IMR-90 (cell line): Measurements from ENCODE around the gene OXSR1. TPM values are rescaled to one million over a fixed set of nuclear protein-coding genes. Genes with fewer than 3 reads are reported as not detected.

Experiments
- ATAC-seq: fragments of 200-7000 bp; cut with Tn5 transposase; 2 replicates; pipeline ENCODE4 v1.9.1; 2020; ENCODE audit warnings: low read depth, mild to moderate bottlenecking, moderate library complexity
- BruUV-seq: library from RNA; stranded (reverse); fragments of 400-500 nt; replicated peaks from 2 replicates; lab custom pipeline; 2021; lab: Mats Ljungman, UMichigan
- CTCF ChIA-PET: fragments of 300-600 bp; formaldehyde crosslinking; extraction: SDS; loops from one replicate; lab custom pipeline; 2021; ENCODE audit warnings: antibody characterized with exemption; lab: Yijun Ruan, JAX
- POLR2A ChIA-PET: fragments of 300-600 bp; sonication (Branson Sonifier 250); formaldehyde crosslinking; loops from one replicate; lab custom pipeline; 2022; ENCODE audit warnings: antibody characterized with exemption; ENCODE audit not compliant: unreplicated experiment; lab: Charles Lee
- DNase-seq: peaks from one replicate; pipeline ENCODE4 v3.0.0; 2013
- H2AFZ ChIP-seq: replicated peaks from 2 replicates; pipeline ENCODE3; 2013; ENCODE audit warnings: low read length, mild to moderate bottlenecking; ENCODE audit not compliant: poor library complexity
- H2AK5ac ChIP-seq: 2 replicates; pipeline ENCODE4 v1.6.1; 2013; ENCODE audit warnings: low read depth, low read length, inconsistent platforms
- H2AK9ac ChIP-seq: replicated peaks from 2 replicates; pipeline ENCODE3; 2013; ENCODE audit warnings: mild to moderate bottlenecking, low read depth, low read length, moderate library complexity; ENCODE audit not compliant: poor library complexity
- H2BK120ac ChIP-seq: 2 replicates; pipeline ENCODE4 v1.6.1; 2013; ENCODE audit warnings: low read depth, low read length, inconsistent platforms
- H2BK15ac ChIP-seq: 3 replicates; pipeline ENCODE4 v1.6.1; 2013; ENCODE audit warnings: low read depth, low read length, inconsistent platforms
- H2BK20ac ChIP-seq: 2 replicates; pipeline ENCODE4 v1.6.1; 2013; ENCODE audit warnings: low read depth, mild to moderate bottlenecking, inconsistent platforms, low read length, moderate library complexity
- H2BK5ac ChIP-seq: 2 replicates; pipeline ENCODE4 v1.6.1; 2013; ENCODE audit warnings: mild to moderate bottlenecking, low read depth, low read length, inconsistent platforms; ENCODE audit not compliant: poor library complexity, severe bottlenecking
- H3K14ac ChIP-seq: replicated peaks from 2 replicates; pipeline ENCODE4 v1.6.1; 2013; ENCODE audit warnings: low read depth, low read length, inconsistent platforms
- H3K18ac ChIP-seq: 2 replicates; pipeline ENCODE4 v1.6.1; 2013; ENCODE audit warnings: low read depth, low read length, control low read depth
- H3K23ac ChIP-seq: 2 replicates; pipeline ENCODE4 v1.6.1; 2013; ENCODE audit warnings: low read depth, low read length, inconsistent platforms
- H3K27ac ChIP-seq: 2 replicates; pipeline ENCODE4 v1.5.1; 2013; ENCODE audit warnings: mild to moderate bottlenecking, control low read depth, low read length; ENCODE audit not compliant: insufficient read depth
- H3K27me3 ChIP-seq: 2 replicates; pipeline ENCODE4 v1.6.1; 2013; ENCODE audit warnings: low read length; ENCODE audit not compliant: control insufficient read depth, insufficient read depth
- H3K36me3 ChIP-seq: 2 replicates; pipeline ENCODE4 v1.6.1; 2013; ENCODE audit warnings: low read length, mixed read lengths; ENCODE audit not compliant: control insufficient read depth, insufficient read depth
- H3K4ac ChIP-seq: 2 replicates; pipeline ENCODE4 v1.6.1; 2013; ENCODE audit warnings: low read depth, low read length, inconsistent platforms
- H3K4me1 ChIP-seq: 2 replicates; pipeline ENCODE4 v1.6.1; 2013; ENCODE audit warnings: low read length, mixed read lengths; ENCODE audit not compliant: control insufficient read depth, insufficient read depth
- H3K4me2 ChIP-seq: 2 replicates; pipeline ENCODE4 v1.6.1; 2013; ENCODE audit warnings: low read depth, mild to moderate bottlenecking, control low read depth, low read length, moderate library complexity
- H3K4me3 ChIP-seq: 2 replicates; pipeline ENCODE4 v1.5.1; 2013; ENCODE audit warnings: low read depth, mild to moderate bottlenecking, control low read depth, low read length, moderate library complexity; ENCODE audit not compliant: insufficient read depth
- H3K56ac ChIP-seq: 2 replicates; pipeline ENCODE4 v1.6.1; 2013; ENCODE audit warnings: low read length, inconsistent platforms; ENCODE audit not compliant: insufficient read depth; ENCODE audit errors: extremely low read depth
- H3K79me1 ChIP-seq, 2 experiments: 2 replicates each; pipeline ENCODE4 v1.6.1; 2013; ENCODE audit warnings: low read length in 2 of 2, inconsistent platforms in 1 of 2, low read depth in 1 of 2
- H3K9ac ChIP-seq: 2 replicates; pipeline ENCODE4 v1.6.1; 2013; ENCODE audit warnings: low read depth, low read length, control low read depth
- H3K9me1 ChIP-seq: 2 replicates; pipeline ENCODE4 v1.6.1; 2013; ENCODE audit warnings: low read length, inconsistent platforms; ENCODE audit not compliant: insufficient read depth
- H3K9me3 ChIP-seq: 2 replicates; pipeline ENCODE4 v1.6.1; 2013; ENCODE audit warnings: low read length; ENCODE audit not compliant: control insufficient read depth, insufficient read depth
- H4K20me1 ChIP-seq: 2 replicates; pipeline ENCODE4 v1.6.1; 2013; ENCODE audit warnings: low read length, inconsistent platforms; ENCODE audit not compliant: insufficient read depth
- H4K5ac ChIP-seq: 2 replicates; pipeline ENCODE4 v1.6.1; 2013; ENCODE audit warnings: mild to moderate bottlenecking, low read depth, low read length, control low read depth
- H4K8ac ChIP-seq, 2 experiments: 2 replicates each; pipeline ENCODE4 v1.6.1; 2013; ENCODE audit warnings: low read depth in 2 of 2, low read length in 2 of 2, control low read depth in 1 of 2, inconsistent platforms in 1 of 2
- H4K91ac ChIP-seq: 2 replicates; pipeline ENCODE4 v1.6.1; 2013; ENCODE audit warnings: low read depth, low read length, inconsistent platforms; ENCODE audit not compliant: insufficient read depth
- BHLHE40 ChIP-seq: fragments of 150-350 bp; IDR thresholded peaks from 2 replicates; pipeline ENCODE4 v1.6.1; 2016; ENCODE audit warnings: mild to moderate bottlenecking, low read depth, low read length
- CEBPB ChIP-seq: IDR thresholded peaks from 2 replicates; pipeline ENCODE4 v1.6.1; 2012; ENCODE audit warnings: low read depth, low read length, improper control_type of control experiment
- CHD1 ChIP-seq: IDR thresholded peaks from 2 replicates; pipeline ENCODE4 v1.6.1; 2012; ENCODE audit warnings: low read depth, low read length, improper control_type of control experiment
- CTCF ChIP-seq: conservative IDR thresholded peaks from 2 replicates; pipeline ENCODE4 v1.5.1; 2012; ENCODE audit warnings: mild to moderate bottlenecking, low read depth, low read length, improper control_type of control experiment
- FOS ChIP-seq: fragments of 150-350 bp; IDR thresholded peaks from 2 replicates; pipeline ENCODE4 v1.6.1; 2016; ENCODE audit warnings: low read depth, low read length
- MAFK ChIP-seq: IDR thresholded peaks from 2 replicates; pipeline ENCODE4 v1.6.1; 2012; ENCODE audit warnings: low read depth, low read length, improper control_type of control experiment
- MAZ ChIP-seq: IDR thresholded peaks from 2 replicates; pipeline ENCODE4 v1.6.1; 2012; ENCODE audit warnings: low read depth, mild to moderate bottlenecking, low read length, improper control_type of control experiment, moderate library complexity, borderline replicate concordance
- MXI1 ChIP-seq: IDR thresholded peaks from 2 replicates; pipeline ENCODE4 v1.6.1; 2012; ENCODE audit warnings: low read depth, mild to moderate bottlenecking, low read length, moderate library complexity, borderline replicate concordance
- NFE2L2 ChIP-seq: fragments of 150-350 bp; IDR thresholded peaks from 2 replicates; pipeline ENCODE4 v1.6.1; 2016; ENCODE audit warnings: low read depth, mild to moderate bottlenecking, low read length
- POLR2A ChIP-seq: IDR thresholded peaks from 2 replicates; pipeline ENCODE4 v1.6.1; 2012; ENCODE audit warnings: mild to moderate bottlenecking, low read depth, low read length
- RCOR1 ChIP-seq: IDR thresholded peaks from 2 replicates; pipeline ENCODE4 v1.6.1; 2012; ENCODE audit warnings: mild to moderate bottlenecking, low read length, improper control_type of control experiment; ENCODE audit not compliant: insufficient replicate concordance
- SMC3 ChIP-seq: fragments of 150-350 bp; IDR thresholded peaks from 2 replicates; pipeline ENCODE4 v1.6.1; 2016; ENCODE audit warnings: low read depth, mild to moderate bottlenecking, antibody characterized with exemption, low read length, moderate library complexity
- WGBS, 2 experiments: methylation state at CpG; one replicate each; pipeline versions ENCODE4 v1.1.5 to v1.1.7; 2013; ENCODE audit warnings: missing lambda C conversion rate in 2 of 2; ENCODE audit not compliant: insufficient read length in 1 of 2; ENCODE audit errors: extremely low coverage in 2 of 2; 5-methylcytosine and 5-hydroxymethylcytosine counted together
- dilution Hi-C: fragments of 300-500 bp; cut with HindIII; formaldehyde crosslinking; loops from one replicate; pipeline ENCODE4 v1.14.3; 2018; ENCODE audit warnings: low sequenced_read_pairs; ENCODE audit not compliant: unreplicated experiment
- in situ Hi-C: fragments of 300-500 bp; cut with MboI; formaldehyde crosslinking; loops from 3 replicates; pipeline ENCODE4 v1.14.3; 2019; ENCODE audit warnings: low sequenced_read_pairs, inconsistent platforms, mixed read lengths
- intact Hi-C: fragments of 100-400 bp; cut with micrococcal nuclease; formaldehyde crosslinking; loops from 2 replicates; pipeline ENCODE4 v1.10.0; 2022
- polyA plus RNA-seq, 3 experiments: library from polyadenylated mRNA; depleted of rRNA; stranded (reverse); fragments of >200 nt; gene quantifications; 2 replicates each; pipeline ENCODE4 v1.2.3, GENCODE V29; 2012; ENCODE audit warnings: low replicate concordance in 1 of 3
- total RNA-seq: library from RNA; depleted of rRNA; stranded (reverse); fragments of >200 nt; gene quantifications from 2 replicates; pipeline ENCODE4 v1.2.3, GENCODE V29; 2012
- TF ChIP-seq, protein P1 (sequence below): fragments of 150-350 bp; IDR thresholded peaks from 2 replicates; pipeline ENCODE4 v1.6.1; 2017; ENCODE audit warnings: mild to moderate bottlenecking, antibody characterized with exemption, low read length, low read depth
- TF ChIP-seq, protein P2 (sequence below): fragments of 150-350 bp; IDR thresholded peaks from 2 replicates; pipeline ENCODE4 v1.6.1; 2016; ENCODE audit warnings: low read depth, mild to moderate bottlenecking, low read length, moderate library complexity, borderline replicate concordance

The OXSR1 gene
- total and polyA plus RNA-seq, 2 of the 4 experiments (the other 2 are of a cell fraction) = 32.9 to 37.6 TPM

DNA sequence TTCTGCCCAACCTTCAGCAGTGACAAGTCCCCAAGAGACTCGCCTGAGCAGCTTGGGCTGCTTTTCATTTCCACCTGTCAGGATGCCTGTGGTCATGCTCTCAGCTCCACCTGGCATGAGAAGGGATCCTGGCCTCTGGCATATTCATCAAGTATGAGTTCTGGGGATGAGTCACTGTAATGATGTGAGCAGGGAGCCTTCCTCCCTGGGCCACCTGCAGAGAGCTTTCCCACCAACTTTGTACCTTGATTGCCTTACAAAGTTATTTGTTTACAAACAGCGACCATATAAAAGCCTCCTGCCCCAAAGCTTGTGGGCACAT is 23.4 kb upstream of the OXSR1 start:
- Histone ChIP-seq H3K4me2 (no peak overlapping the region), H2BK5ac (no peak overlapping the region), H4K20me1 (no peaks in the 10 kb centered on the region), H3K9ac (no peak overlapping the region), H3K9me1 (peaks cover 24% of the 10 kb centered on the region), H3K4me3 (no peak overlapping the region), H3K79me1 (peaks cover 20 to 43% of the 10 kb centered on the region in 2 experiments), H2BK20ac (no peak overlapping the region), H4K91ac (no peak overlapping the region), H3K4me1 (peaks cover 13% of the 10 kb centered on the region), H3K14ac (no peak overlapping the region), H3K18ac (no peak overlapping the region), H2AK9ac (no peak overlapping the region), H3K23ac (no peak overlapping the region), H3K27ac (no peak overlapping the region), H4K8ac (no peak overlapping the region), H2AFZ (no peak overlapping the region), H2AK5ac (no peak overlapping the region), H2BK120ac (no peak overlapping the region), H4K5ac (no peak overlapping the region), H3K9me3 (peaks cover 3% of the 10 kb centered on the region; the same call in 1 of the 2 replicates), H3K36me3 (peaks cover 19% of the 10 kb centered on the region), H3K4ac (no peak overlapping the region), H2BK15ac (no peak overlapping the region), H3K56ac (no peak overlapping the region), H3K27me3 (no peaks in the 10 kb centered on the region)
- CTCF ChIA-PET = interaction anchor here (0.9 kb wide), 1 partner anchor 156 kb away, joined by 3 read pairs; no protein-coding TSS in a partner anchor
- no peak for ATAC-seq
- BruUV-seq = no TSS peak
- POLR2A ChIA-PET = no interaction called here
- WGBS, 2 experiments = 80% methylated on average over 1 of the region's 2 CpGs; no CpG with 5 or more reads in 1 of the 2 experiments
- in situ Hi-C loops (no loop called here), dilution Hi-C loops (no loop called here), intact Hi-C loops (no loop called here)
- TF ChIP-seq, protein P1, sequence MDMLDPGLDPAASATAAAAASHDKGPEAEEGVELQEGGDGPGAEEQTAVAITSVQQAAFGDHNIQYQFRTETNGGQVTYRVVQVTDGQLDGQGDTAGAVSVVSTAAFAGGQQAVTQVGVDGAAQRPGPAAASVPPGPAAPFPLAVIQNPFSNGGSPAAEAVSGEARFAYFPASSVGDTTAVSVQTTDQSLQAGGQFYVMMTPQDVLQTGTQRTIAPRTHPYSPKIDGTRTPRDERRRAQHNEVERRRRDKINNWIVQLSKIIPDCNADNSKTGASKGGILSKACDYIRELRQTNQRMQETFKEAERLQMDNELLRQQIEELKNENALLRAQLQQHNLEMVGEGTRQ = no peak
- TF ChIP-seq FOS (no peak), RCOR1 (no peak), SMC3 (no peak), MAFK (no peak), NFE2L2 (no peak), MAZ (no peak), MXI1 (no peak), CHD1 (no peak), CEBPB (no peak), BHLHE40 (no peak), POLR2A (no peak), CTCF (no peak)
- TF ChIP-seq, protein P2, sequence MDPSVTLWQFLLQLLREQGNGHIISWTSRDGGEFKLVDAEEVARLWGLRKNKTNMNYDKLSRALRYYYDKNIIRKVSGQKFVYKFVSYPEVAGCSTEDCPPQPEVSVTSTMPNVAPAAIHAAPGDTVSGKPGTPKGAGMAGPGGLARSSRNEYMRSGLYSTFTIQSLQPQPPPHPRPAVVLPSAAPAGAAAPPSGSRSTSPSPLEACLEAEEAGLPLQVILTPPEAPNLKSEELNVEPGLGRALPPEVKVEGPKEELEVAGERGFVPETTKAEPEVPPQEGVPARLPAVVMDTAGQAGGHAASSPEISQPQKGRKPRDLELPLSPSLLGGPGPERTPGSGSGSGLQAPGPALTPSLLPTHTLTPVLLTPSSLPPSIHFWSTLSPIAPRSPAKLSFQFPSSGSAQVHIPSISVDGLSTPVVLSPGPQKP = no peak
- no peak for DNase-seq
